ENCODE results near the gene RFC3. TPM values are rescaled to one million over a fixed set of nuclear protein-coding genes. Genes with fewer than 3 reads are reported as not detected.

Gene RFC3
- total RNA-seq, 2 experiments from 2014 or later, result 60.0 to 63.0 TPM

DNA sequence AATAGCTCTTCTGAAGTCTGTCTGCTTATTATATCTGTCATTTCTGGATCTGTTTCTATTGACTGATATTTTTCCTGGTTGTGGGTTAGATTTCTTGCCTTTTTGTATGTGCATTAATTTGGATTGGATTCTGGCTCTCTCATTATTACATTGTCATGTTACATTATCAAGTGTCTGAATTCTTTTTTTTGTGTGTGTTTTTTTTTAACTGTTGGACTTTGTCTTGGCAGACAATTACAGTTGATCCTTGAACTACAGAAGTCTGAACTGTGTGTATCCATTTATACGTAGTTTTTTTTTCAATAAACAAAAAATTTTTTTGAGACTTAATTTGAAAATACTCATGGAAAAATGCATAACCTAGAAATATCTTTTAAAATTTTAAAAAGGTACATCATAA, 22.5 kb downstream of the RFC3 start:
- ATAC-seq (no peak), DNase-seq (no peak)
- Mint-ChIP-seq H3K4me3 (no peak overlapping the region), H3K36me3 (ENCODE audit: low read depth) (peaks cover 73% of the 10 kb centered on the region), H3K27ac (no peak overlapping the region), H3K9me3 (no peaks in the 10 kb centered on the region), H3K27me3 (no peaks in the 10 kb centered on the region), H3K4me1 (ENCODE audit: low read depth) (no peaks in the 10 kb centered on the region)
- POLR2A ChIA-PET, result interaction anchor here (1.9 kb wide), 1 partner anchor 23 kb away, joined by 4 read pairs; the partner anchor contains the start of gene RFC3
- CTCF ChIA-PET, result no interaction called here
- TF ChIP-seq, protein P1, sequence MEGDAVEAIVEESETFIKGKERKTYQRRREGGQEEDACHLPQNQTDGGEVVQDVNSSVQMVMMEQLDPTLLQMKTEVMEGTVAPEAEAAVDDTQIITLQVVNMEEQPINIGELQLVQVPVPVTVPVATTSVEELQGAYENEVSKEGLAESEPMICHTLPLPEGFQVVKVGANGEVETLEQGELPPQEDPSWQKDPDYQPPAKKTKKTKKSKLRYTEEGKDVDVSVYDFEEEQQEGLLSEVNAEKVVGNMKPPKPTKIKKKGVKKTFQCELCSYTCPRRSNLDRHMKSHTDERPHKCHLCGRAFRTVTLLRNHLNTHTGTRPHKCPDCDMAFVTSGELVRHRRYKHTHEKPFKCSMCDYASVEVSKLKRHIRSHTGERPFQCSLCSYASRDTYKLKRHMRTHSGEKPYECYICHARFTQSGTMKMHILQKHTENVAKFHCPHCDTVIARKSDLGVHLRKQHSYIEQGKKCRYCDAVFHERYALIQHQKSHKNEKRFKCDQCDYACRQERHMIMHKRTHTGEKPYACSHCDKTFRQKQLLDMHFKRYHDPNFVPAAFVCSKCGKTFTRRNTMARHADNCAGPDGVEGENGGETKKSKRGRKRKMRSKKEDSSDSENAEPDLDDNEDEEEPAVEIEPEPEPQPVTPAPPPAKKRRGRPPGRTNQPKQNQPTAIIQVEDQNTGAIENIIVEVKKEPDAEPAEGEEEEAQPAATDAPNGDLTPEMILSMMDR (IDR thresholded peaks at IDR 0.05), result no peak
- intact Hi-C loops (cut with micrococcal nuclease), result no loop called here

DNA sequence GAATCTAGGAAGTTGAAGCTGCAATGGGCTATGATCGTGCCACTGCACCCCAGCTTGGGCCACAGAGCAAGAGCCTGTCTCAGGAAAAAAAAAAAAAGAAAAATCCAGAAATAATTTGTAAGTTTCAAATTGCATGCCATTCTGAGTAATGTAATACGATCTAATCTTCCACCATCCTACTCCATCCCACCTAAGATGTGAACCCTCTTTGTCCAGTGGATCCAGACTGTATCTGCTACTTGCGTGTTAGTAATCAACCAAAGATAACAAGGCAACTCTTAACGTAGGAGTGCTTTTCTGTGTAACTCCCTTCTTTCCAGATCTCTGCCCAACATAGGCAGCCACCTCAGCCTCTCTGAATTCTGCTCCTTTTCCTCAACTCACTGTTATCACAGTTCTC, 24.3 kb downstream of the RFC3 start:
- Mint-ChIP-seq H3K27ac (no peak overlapping the region), H3K4me3 (no peak overlapping the region), H3K27me3 (no peaks in the 10 kb centered on the region), H3K36me3 (ENCODE audit: low read depth) (peaks cover 75% of the 10 kb centered on the region), H3K9me3 (no peaks in the 10 kb centered on the region), H3K4me1 (ENCODE audit: low read depth) (no peaks in the 10 kb centered on the region)
- DNase-seq, result no peak
- CTCF ChIA-PET, result no interaction called here
- TF ChIP-seq, protein P1 (IDR thresholded peaks at IDR 0.05), result no peak
- POLR2A ChIA-PET, result no interaction called here
- ATAC-seq, result no peak
- intact Hi-C loops (cut with micrococcal nuclease), result no loop called here

DNA sequence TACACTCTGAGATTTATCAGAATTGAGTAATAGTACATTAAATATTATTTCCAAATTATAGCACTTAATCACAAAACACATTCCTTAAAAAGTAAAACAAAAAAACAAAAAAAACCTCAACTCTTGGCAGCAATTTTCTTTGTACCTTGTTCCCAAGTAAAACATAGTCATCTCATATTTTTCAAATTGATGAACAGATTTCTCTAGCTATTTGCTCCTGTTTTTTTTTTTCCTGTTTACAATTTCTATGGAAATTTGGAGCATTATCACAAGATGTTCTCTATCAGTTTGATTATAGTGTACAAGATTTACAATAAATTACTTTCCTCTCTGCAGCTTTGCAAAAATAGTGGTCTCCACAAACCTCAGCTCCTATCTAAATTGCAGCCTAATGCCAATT, 25.0 kb downstream of the RFC3 start:
- Mint-ChIP-seq H3K4me3 (no peak overlapping the region), H3K36me3 (ENCODE audit: low read depth) (peaks cover 78% of the 10 kb centered on the region), H3K9me3 (no peaks in the 10 kb centered on the region), H3K27ac (no peak overlapping the region), H3K27me3 (no peaks in the 10 kb centered on the region), H3K4me1 (ENCODE audit: low read depth) (no peaks in the 10 kb centered on the region)
- CTCF ChIA-PET, result interaction anchor here (1.8 kb wide), 1 partner anchor 12 kb away, joined by 6 read pairs; no protein-coding TSS in a partner anchor
- ATAC-seq (no peak), DNase-seq (no peak)
- intact Hi-C loops (cut with micrococcal nuclease), result no loop called here
- POLR2A ChIA-PET, result no interaction called here
- TF ChIP-seq, protein P1 (IDR thresholded peaks at IDR 0.05), result no peak

DNA sequence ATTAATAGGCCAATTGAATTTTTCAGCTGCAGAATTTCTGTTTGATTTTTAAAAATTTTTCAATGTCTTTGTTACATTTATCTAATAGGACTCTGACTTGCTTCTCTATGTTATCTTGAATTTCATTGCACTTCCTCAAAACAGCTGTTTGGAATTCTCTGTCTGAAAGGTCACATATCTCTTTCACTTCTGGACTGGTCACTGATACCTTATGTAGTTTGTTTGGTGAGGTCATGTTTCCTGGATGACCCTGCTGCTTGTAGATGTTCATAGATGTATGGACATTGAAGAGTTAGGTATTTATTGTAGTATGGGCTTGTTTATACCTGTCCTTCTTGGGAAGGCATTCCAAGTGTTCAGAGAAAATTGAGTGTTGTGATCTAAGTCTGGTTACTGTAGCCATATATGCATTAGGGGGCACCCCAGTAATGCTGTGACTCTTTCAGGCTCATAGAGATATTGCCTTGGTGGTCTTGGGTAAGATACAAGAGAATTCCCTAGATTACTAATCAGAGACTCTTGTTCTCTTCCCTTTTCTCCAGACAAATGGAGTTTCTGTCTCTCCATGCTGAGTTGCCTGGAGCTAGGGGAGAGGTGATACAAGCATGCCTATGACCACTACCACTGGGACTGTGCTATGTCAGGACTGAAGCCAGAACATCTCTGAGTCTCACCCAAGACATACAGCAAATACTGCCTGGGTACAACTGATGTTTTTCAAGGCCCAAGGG, 27.8 kb downstream of the RFC3 start:
- Mint-ChIP-seq H3K27ac (no peak overlapping the region), H3K9me3 (no peaks in the 10 kb centered on the region), H3K27me3 (no peaks in the 10 kb centered on the region), H3K4me1 (ENCODE audit: low read depth) (no peaks in the 10 kb centered on the region), H3K36me3 (ENCODE audit: low read depth) (peaks cover 69% of the 10 kb centered on the region), H3K4me3 (no peak overlapping the region)
- TF ChIP-seq, protein P1 (IDR thresholded peaks at IDR 0.05), result no peak
- intact Hi-C loops (cut with micrococcal nuclease), result no loop called here
- no peak for ATAC-seq
- no peak for DNase-seq
- CTCF ChIA-PET, result no interaction called here
- POLR2A ChIA-PET, result interaction anchor here (0.6 to 1.5 kb wide), 3 partner anchors 8 to 26 kb away, joined by 4 read pairs; no protein-coding TSS in a partner anchor

DNA sequence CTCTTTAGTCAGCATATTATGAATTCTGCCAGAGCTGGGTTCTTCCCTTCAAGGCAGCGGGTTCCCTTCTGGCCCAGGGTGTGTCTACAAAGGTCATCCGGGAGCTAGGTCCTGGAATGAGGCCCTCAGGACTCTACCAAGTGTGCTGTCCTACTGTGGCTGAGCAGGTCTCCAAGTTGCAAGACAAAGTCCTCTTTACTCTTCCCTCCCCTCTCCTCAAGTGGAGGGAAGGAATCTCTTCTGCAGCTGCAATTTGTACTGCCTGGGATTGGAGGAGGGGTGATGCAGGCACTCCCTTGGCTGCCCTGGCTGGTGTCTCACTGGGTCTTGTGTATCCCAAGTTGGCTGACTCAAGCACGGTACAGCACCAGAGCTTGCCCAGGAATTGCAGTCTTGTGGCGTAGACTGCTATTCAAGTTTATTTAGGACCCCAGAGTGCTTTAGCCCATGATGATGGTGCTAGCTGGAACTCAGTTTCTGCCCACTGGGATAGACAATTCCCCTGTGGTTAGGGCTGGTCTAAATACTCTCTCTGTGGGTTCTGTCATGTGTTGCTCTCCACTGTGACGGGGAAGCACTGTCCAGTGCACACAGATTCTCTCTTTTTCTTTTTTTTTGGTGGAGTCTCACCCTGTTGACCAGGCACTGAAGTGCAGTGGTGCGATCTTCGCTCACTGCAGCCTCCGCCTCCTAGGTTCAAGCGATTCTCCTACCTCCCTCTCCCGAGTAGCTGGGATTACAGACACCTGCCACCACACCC, 28.5 kb downstream of the RFC3 start:
- H3K27me3 Mint-ChIP-seq, result no peaks in the 10 kb centered on the region
- no peaks in the 10 kb centered on the region for H3K4me1 Mint-ChIP-seq (ENCODE audit: low read depth)
- intact Hi-C loops (cut with micrococcal nuclease), result no loop called here
- ChIA-PET CTCF (no interaction called here), POLR2A (interaction anchor here (0.6 to 1.5 kb wide), 3 partner anchors 9 to 27 kb away, joined by 4 read pairs; no protein-coding TSS in a partner anchor)
- DNase-seq, result no peak
- ATAC-seq, result no peak
- TF ChIP-seq, protein P1 (IDR thresholded peaks at IDR 0.05), result no peak
- peaks cover 69% of the 10 kb centered on the region for H3K36me3 Mint-ChIP-seq (ENCODE audit: low read depth)
- H3K27ac Mint-ChIP-seq, result no peak overlapping the region
- no peaks in the 10 kb centered on the region for H3K9me3 Mint-ChIP-seq
- H3K4me3 Mint-ChIP-seq, result no peak overlapping the region
